22Rv1 (cell line): ENCODE results near the gene SCAMP1.

Experiments
- ZFX ChIP-seq: fragments of 450-650 bp; IDR thresholded peaks from 2 replicates; pipeline ENCODE4 v1.6.1; 2017; ENCODE audit warnings: antibody characterized with exemption, borderline replicate concordance
- TF ChIP-seq, protein P1 (sequence below): fragments of 450-650 bp; IDR thresholded peaks from 2 replicates; pipeline ENCODE4 v1.5.1; 2017; ENCODE audit warnings: mild to moderate bottlenecking

DNA sequence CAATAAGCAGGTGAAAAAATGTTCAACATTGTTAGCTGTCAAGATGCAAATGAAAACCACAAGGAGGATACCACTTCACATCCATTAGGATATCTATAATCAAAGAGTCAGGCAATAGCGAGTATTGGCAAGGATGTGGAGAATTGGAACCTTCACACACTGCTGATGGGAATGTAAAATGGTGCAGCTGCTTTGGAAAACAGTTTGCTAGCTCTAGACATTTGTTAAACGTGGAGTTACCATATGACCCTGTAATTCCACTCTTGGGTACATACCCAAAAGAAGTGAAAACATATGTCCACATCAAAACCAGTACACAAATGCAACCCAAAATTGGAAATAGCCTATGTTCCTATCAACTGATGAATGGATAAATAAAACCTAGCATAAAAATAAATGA, 37.4 kb downstream of the SCAMP1 start:
- TF ChIP-seq, protein P1, sequence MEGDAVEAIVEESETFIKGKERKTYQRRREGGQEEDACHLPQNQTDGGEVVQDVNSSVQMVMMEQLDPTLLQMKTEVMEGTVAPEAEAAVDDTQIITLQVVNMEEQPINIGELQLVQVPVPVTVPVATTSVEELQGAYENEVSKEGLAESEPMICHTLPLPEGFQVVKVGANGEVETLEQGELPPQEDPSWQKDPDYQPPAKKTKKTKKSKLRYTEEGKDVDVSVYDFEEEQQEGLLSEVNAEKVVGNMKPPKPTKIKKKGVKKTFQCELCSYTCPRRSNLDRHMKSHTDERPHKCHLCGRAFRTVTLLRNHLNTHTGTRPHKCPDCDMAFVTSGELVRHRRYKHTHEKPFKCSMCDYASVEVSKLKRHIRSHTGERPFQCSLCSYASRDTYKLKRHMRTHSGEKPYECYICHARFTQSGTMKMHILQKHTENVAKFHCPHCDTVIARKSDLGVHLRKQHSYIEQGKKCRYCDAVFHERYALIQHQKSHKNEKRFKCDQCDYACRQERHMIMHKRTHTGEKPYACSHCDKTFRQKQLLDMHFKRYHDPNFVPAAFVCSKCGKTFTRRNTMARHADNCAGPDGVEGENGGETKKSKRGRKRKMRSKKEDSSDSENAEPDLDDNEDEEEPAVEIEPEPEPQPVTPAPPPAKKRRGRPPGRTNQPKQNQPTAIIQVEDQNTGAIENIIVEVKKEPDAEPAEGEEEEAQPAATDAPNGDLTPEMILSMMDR, result no peak
- no peak for TF ChIP-seq ZFX
